Measurements from ENCODE around the gene PGAP6.
A peak's percentile ranks its signal among the peaks of the same experiment; 100 is the strongest.
"Not testable (repeated sequence)": the region's sequence is repeated elsewhere in the genome, so short reads cannot be mapped to it uniquely, and the experiment has no call there.

PGAP6 gene

DNA sequence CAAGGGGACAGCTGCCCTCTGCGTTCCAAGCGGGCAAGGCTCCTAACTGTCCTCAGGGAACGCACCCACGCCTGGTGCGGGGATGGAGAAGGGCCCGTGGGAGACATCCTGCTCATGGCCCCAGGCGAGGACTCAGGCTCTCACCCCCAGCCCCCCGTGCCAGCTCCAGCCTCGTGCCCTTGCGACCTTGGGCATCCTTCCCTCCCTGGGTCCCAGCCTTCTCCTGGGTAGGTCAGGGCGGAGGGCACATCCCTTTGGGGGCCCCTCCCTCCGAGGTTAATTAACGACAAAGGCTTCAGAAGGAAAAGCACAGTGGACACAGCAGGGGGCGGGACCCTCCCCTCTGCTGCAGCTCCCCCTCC lies 3.0 kb downstream of the PGAP6 start:
- Histone ChIP-seq H3K9me3 (ENCODE audit: severe bottlenecking) (no peaks in the 10 kb centered on the region), H3K4me1 (ENCODE audit: insufficient read depth, poor library complexity, severe bottlenecking) (peaks cover 7% of the 10 kb centered on the region), H3K4me3 (ENCODE audit: severe bottlenecking) (no peak overlapping the region), H3K36me3 (ENCODE audit: low read depth) (peaks cover 9% of the 10 kb centered on the region; the same call in 1 of the 2 replicates), H3K27ac (ENCODE audit: poor library complexity, severe bottlenecking) (no peak overlapping the region), H3K27me3 (ENCODE audit: insufficient read depth, poor library complexity, severe bottlenecking) (no peaks in the 10 kb centered on the region)
- TF ChIP-seq, protein P1, sequence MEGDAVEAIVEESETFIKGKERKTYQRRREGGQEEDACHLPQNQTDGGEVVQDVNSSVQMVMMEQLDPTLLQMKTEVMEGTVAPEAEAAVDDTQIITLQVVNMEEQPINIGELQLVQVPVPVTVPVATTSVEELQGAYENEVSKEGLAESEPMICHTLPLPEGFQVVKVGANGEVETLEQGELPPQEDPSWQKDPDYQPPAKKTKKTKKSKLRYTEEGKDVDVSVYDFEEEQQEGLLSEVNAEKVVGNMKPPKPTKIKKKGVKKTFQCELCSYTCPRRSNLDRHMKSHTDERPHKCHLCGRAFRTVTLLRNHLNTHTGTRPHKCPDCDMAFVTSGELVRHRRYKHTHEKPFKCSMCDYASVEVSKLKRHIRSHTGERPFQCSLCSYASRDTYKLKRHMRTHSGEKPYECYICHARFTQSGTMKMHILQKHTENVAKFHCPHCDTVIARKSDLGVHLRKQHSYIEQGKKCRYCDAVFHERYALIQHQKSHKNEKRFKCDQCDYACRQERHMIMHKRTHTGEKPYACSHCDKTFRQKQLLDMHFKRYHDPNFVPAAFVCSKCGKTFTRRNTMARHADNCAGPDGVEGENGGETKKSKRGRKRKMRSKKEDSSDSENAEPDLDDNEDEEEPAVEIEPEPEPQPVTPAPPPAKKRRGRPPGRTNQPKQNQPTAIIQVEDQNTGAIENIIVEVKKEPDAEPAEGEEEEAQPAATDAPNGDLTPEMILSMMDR (IDR thresholded peaks at IDR 0.05; ENCODE audit: poor library complexity, severe bottlenecking) = no peak
- ATAC-seq (ENCODE audit: low read depth) = no peak
- peak; percentile 59 for DNase-seq (ENCODE audit: low spot score)

DNA sequence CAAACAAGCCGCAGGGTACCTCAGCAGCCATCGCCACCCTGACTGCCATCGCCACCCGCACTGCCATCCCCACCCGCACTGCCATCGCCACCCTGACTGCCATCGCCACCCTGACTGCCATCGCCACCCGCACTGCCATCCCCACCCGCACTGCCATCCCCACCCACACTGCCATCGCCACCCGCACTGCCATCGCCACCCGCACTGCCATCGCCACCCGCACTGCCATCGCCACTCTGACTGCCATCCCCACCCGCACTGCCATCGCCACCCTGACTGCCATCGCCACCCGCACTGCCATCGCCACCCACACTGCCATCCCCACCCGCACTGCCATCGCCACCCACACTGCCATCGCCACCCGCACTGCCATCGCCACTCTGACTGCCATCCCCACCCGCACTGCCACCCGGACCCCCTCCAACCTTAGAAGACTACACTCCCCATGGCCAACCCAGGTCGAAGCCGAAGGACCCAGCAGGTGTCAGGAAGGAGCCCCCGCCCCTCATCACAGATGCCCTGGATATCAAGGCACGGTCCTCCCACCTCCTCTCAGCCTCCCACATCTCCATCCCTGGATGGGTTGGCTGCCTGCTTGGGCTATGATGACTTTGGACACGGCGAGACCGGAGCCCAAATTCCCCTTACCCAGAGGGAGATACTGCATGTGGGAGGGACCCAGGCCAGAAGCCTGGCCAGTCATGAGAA lies 3.5 kb downstream of the PGAP6 start:
- peak; percentile 49 for DNase-seq (ENCODE audit: low spot score)
- not testable (repeated sequence) for H3K9me3 ChIP-seq (ENCODE audit: severe bottlenecking); H3K36me3 ChIP-seq (ENCODE audit: low read depth); H3K4me1 ChIP-seq (ENCODE audit: insufficient read depth, poor library complexity, severe bottlenecking); ATAC-seq (ENCODE audit: low read depth); H3K4me3 ChIP-seq (ENCODE audit: severe bottlenecking); H3K27me3 ChIP-seq (ENCODE audit: insufficient read depth, poor library complexity, severe bottlenecking); H3K27ac ChIP-seq (ENCODE audit: poor library complexity, severe bottlenecking)

DNA sequence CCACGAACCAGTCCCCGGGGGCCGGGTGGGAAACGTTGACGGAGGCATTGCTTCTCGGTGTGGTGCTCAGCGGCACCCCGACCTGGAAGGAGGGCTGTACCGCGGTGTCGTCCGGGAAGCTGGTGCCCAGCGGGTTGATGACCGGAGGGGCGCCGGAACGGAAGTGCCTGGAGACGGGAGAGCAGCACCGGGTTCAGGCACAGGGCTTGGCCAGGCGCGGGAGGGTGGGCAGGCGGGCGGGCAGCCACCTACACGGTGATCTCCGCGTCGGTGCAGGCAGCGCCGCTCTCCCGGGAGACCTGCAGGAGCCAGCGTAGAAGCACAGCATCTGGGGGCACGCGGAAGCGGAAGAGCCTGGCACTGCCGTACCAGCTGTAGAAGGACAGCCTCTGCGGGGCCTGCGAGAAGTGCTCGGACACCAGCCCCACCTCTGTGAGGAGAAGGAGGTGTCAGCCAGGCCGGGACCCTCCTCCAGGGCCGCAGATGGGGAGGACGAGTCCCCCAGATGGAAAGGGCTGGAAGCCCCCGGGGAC lies 4.3 kb downstream of the PGAP6 start:
- peaks cover 9% of the 10 kb centered on the region; the same call in 1 of the 2 replicates for H3K36me3 ChIP-seq (ENCODE audit: low read depth)
- ATAC-seq (ENCODE audit: low read depth) = no peak
- TF ChIP-seq, protein P1 (IDR thresholded peaks at IDR 0.05; ENCODE audit: poor library complexity, severe bottlenecking) = no peak
- no peaks in the 10 kb centered on the region for H3K27me3 ChIP-seq (ENCODE audit: insufficient read depth, poor library complexity, severe bottlenecking)
- H3K9me3 ChIP-seq (ENCODE audit: severe bottlenecking) = no peaks in the 10 kb centered on the region
- no peaks in the 10 kb centered on the region for H3K4me1 ChIP-seq (ENCODE audit: insufficient read depth, poor library complexity, severe bottlenecking)
- DNase-seq (ENCODE audit: low spot score) = peak; percentile 70
- H3K4me3 ChIP-seq (ENCODE audit: severe bottlenecking) = no peak overlapping the region
- H3K27ac ChIP-seq (ENCODE audit: poor library complexity, severe bottlenecking) = no peak overlapping the region

DNA sequence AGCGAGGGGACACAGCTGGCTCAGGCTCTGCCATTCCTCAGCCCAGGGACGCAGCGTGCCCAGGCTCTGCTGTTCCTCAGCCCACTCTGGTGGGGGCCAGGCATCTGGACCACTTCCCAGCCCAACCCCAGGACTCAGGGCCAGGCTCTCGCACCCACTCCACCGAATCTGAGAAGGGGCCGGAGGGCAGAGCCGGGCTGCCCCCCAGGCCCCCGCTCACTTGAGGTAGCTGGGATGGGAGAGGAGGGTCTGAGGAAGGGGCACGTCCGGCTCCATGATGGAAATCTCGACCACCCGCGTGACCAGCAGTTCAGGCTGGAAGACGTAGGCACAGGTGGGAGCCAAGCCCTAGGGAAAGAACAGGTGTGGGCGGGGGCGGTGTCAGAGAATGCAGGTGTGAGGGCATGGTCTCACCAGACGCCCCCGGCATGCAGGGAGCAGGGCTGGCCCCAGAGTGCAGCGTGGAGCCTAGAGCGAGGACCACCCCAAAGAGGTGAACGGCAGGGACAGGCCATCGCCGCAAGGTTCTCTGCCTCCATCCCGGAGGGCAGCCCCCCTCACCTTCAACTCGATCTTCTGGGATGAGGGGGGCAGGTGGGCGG lies 4.9 kb downstream of the PGAP6 start:
- H3K27ac ChIP-seq (ENCODE audit: poor library complexity, severe bottlenecking) = no peak overlapping the region
- H3K4me1 ChIP-seq (ENCODE audit: insufficient read depth, poor library complexity, severe bottlenecking) = no peaks in the 10 kb centered on the region
- ATAC-seq (ENCODE audit: low read depth) (no peak), DNase-seq (ENCODE audit: low spot score) (peak; percentile 70)
- H3K9me3 ChIP-seq (ENCODE audit: severe bottlenecking) = no peaks in the 10 kb centered on the region
- TF ChIP-seq, protein P1 (IDR thresholded peaks at IDR 0.05; ENCODE audit: poor library complexity, severe bottlenecking) = no peak
- H3K27me3 ChIP-seq (ENCODE audit: insufficient read depth, poor library complexity, severe bottlenecking) = no peaks in the 10 kb centered on the region
- no peak overlapping the region for H3K4me3 ChIP-seq (ENCODE audit: severe bottlenecking)
- peaks cover 9% of the 10 kb centered on the region; the same call in 1 of the 2 replicates for H3K36me3 ChIP-seq (ENCODE audit: low read depth)

DNA sequence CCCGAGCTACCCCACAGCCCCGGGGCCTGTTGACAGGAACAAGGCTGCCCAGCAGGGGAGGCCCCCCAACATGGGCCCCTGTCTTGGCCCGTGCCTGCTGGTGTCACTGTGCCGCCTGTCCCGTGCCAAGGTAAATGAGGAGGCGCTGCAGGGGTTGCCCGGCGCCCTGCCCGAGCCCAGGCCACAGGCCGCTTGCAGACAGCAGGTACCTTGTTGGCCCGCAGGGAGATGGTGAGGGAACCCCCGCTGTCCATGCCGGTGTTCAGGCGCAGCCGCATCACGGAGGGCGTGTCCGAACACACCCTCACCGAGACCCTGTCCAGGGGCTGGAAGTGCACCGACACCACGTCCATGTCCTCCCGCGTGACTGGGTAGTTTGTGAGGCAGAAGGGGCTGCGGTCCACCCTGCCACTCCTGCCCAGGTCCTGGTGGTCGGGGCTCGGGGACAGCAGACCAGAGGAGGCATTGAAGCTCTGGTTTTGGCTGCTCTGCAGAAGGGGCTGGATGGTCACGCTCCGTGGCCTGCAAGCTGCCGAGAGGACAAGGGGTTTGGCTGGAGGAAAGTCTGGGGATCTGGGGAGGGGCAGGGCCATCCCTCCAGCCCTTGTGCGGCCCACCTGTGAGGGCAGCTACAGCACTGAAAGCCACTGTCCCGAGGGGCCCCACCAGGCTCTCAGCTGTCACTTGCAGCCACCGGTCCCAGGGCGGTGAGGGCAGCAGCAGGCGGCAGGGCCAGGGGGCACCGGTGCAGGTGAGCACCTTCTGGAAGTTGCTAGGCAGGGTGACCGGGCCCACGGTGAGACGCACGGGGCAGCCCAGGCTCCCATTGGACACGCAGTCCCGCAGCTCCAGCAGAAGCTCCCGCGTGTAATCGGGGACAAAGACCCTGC lies 5.6 kb downstream of the PGAP6 start:
- TF ChIP-seq, protein P1 (IDR thresholded peaks at IDR 0.05; ENCODE audit: poor library complexity, severe bottlenecking) = no peak
- no peaks in the 10 kb centered on the region for H3K27me3 ChIP-seq (ENCODE audit: insufficient read depth, poor library complexity, severe bottlenecking)
- ATAC-seq (ENCODE audit: low read depth) (no peak), DNase-seq (ENCODE audit: low spot score) (peak; percentile 65)
- no peaks in the 10 kb centered on the region for H3K9me3 ChIP-seq (ENCODE audit: severe bottlenecking)
- no peaks in the 10 kb centered on the region for H3K4me1 ChIP-seq (ENCODE audit: insufficient read depth, poor library complexity, severe bottlenecking)
- H3K4me3 ChIP-seq (ENCODE audit: severe bottlenecking) = no peak overlapping the region
- H3K36me3 ChIP-seq (ENCODE audit: low read depth) = peaks cover 9% of the 10 kb centered on the region; the same call in 1 of the 2 replicates
- H3K27ac ChIP-seq (ENCODE audit: poor library complexity, severe bottlenecking) = no peak overlapping the region

All from RWPE2 (cell line).